Hematopoietic multipotent progenitor cell treated with erythropoietin and hydrocortisone succinate and interleukin-3 and kit ligand, for 4 days (in vitro differentiated cells): ENCODE results near the gene GATA2.

ENCODE experiments used
- DNase-seq: peaks from one replicate; pipeline ENCODE4 v3.0.0-alpha.2; 2015

The GATA2 gene

DNA sequence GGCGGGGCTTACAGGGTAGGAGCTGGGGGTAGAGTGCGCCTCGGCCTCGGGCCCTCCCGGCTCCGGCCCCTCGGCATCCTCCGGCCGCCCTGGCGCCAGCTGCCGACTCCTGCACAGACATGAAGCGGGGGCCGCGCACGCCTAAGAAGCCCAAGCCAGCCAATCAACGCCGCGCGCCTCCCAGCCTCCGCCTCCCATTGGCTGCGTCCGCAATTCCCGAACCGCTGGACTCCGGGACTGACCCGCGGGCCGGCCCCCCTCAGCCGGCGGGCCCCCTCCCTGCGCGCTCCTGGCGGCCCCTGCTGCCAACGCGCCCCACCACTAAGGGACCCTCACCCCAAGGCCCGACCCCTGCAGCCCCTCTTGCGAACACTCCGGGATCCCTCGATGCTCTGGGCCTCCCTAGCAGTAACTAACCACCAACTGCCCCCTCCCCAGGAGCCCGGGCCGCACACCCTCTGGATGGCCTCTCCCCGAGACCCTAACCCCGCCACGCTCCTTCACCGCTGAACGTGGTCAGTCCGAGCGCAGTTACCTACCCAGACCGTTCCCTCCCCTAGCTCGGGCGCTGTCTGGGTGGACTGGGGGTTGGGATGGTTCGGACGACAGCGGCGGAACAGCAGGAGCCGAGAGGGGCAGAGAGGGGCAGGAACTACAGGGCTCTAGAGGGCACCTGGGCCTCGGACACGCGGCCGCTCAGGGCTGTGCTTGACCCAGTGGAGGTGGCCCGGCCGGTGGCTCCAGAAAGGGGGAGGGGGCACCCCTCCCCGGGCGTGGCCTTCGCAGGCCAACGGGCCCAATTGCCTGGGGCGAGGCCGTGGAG is 5.0 kb downstream of the GATA2 start:
- peak; percentile 94 for DNase-seq

DNA sequence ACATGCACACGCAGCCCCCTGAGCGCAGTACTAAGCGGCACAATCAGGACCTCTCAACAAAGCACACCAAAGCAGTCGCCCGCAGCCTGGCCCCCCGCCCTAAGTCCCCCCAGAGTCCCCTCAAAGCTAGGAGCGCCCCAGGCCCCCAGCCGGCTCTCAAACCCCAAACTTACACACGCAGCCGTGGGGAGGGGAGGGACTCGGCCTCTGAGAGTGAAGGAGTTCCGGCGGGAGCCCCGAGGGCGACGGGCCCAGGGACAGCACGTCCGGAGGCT is 5.5 kb downstream of the GATA2 start:
- no peak for DNase-seq

DNA sequence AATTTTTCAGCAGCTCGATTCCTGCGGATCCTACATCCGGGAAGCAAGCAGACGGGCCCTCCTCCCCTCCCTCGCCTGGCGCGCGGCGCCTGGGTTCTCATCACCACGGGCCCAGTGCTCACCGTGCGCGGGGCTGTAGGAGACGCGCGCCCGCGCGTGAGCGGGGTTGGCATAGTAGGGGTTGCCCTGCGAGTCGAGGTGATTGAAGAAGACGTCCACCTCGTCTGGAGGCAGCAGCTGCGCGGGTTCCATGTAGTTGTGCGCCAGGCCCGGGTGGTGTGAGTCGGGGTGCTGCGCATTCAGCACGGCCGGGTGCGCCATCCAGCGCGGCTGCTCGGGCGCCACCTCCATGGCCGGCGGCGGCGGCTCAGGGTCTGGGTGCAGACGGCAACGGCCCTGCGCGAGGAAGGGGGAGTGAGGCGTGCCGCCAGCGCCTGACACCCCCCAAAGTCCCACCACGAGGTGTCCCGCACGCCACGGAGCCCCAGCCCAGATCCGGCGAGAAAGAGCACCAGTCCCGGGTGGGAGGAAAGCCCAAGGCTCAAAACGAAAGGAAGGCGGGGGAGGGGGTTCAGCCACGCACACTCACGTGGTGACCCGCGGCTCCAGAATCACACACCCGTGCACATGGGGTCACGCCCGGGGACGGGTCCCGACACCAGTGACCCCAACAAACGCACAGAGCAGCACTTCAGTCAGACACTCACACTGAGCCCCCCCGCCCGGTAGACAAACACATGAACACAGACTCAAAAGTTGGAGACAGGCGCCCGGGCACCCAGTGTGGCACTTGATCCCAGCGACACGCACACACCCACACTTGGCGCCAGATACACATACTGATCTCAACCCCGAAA is 6.1 kb downstream of the GATA2 start:
- peak; percentile 80 for DNase-seq

DNA sequence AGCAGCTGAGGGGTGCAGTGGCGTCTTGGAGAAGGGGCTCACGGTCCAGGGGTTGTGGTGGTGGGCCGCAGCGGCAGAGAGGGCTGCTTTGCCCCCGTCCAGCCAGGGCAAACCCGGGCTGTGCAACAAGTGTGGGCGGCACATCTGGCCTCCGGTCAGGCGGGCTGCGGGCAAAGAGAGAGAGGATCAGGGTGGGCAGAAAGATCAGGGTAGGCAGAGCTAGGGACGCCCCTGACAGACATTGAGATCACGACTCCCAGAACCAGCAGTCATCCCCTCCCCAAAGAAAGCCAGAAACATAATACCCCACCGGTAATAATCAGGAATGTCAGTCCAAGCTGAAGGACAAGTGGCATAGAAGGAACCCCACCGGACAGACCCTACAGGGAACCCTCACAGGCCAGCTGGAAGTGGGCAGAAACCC is 6.8 kb downstream of the GATA2 start:
- DNase-seq, result peak; percentile 60

DNA sequence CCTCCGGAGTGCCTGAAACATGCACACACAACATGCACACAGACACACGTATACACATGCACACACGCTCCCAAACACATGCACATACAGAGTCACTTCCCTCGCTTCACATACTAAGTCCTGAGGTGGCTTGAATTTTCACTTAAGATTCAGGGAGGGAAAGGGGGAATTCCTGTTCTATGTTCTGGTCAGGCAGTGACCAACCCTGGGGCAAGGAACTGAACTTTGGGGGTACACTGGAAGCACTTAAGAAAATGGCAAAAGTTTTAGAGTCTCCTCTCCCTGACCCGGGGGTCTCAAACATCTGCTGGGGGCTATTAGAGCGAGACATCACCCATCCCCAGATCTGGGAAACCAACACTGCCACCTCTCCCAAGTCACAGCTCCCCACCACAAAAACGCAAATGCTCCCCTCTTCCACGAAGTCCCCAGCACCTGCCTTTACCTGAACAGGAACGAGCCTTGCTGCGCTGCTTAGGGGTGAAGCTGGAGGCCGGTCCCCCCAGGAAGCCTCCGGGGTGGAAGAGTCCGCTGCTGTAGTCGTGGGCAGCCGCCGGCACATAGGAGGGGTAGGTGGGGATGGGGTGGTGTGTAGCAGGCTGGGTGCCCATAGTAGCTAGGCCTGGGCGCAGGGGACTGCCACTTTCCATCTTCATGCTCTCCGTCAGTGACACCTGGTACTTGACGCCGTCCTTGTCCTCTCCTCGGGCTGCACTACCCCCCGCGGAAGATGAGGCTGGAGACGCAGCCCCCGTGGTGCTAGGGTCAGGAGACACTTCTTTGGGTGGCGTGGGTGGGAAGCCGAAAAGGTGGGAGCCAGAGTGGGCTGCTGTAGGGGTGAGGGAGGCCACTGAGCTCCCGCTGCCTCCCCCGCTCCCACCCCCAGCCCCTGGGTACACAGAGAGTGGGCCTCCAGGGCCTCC is 7.5 kb downstream of the GATA2 start:
- DNase-seq, result peak; percentile 50

DNA sequence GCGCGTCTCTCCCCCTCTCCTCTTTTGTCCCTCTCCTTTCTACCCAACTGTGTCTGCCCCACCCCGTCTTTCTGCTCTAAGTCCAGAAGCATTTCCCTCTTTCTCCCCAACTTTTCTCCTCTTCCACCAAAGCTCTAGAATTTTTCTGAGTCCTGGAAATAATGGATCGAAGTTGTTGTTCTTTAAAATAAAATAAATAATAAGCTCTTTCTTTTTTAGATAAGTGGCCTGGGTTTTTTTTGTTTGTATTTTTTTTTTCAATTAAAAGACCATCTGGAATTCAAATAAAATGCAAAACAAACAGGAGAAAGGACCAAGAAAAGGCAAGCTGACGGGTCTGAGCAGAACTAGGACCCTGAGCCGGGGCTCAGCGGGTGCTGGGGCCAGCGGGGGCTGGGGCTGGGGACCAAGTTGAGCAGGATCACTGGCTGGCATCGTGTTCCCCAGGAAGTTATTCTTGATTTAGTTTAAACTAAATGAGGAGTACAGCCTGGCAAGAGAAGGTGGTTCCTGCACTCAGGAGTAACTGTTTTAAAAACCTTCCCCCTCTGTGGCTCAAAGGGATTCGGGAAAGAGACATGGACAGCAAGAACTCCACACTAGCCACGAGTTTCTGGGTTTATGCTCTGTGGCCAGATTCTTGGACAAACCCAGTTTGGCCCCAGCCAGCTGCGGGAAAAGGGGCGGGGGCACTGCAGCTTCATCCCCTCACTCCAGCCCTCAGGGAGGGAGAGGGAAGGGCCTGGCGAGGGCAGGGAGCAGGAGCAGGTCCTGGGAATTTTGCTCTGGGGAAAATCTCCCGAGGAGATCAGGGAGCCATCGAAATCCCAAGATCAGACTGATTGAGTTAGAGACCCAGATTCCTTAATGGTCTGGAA is 8.4 kb downstream of the GATA2 start:
- DNase-seq, result peak; percentile 46

DNA sequence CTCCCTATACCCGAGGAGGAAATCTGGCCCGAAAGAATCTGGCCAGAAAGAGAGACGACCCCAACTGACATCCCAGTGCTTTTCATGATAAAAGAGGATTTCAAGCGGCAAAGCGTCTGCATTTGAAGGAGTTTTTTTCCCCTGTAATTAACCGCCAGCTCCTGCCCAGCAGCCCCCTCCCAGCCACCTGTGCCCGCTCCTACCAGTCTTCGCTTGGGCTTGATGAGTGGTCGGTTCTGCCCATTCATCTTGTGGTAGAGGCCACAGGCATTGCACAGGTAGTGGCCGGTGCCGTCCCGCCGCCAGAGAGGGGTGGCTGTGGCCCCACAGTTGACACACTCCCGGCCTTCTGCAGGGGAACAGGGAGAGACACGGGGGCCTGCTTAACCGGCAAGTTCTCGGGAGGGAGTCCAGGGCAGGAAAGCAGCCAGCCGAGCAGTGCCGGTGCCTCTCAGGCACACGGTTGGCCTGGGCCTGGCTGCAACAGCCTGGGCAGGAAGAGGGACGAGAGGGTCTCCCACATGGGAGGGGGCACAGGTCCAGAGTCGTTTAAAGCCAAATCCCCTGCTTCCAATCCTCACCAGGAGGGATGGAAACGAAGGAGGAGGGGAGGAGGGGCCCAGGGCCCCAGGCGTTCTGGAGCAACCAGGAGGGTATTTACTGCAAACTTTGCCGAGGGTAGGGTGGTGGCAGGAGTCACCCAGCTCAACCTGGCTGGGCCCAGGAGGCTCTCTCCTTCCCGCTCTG is 9.2 kb downstream of the GATA2 start:
- peak; percentile 62 for DNase-seq

DNA sequence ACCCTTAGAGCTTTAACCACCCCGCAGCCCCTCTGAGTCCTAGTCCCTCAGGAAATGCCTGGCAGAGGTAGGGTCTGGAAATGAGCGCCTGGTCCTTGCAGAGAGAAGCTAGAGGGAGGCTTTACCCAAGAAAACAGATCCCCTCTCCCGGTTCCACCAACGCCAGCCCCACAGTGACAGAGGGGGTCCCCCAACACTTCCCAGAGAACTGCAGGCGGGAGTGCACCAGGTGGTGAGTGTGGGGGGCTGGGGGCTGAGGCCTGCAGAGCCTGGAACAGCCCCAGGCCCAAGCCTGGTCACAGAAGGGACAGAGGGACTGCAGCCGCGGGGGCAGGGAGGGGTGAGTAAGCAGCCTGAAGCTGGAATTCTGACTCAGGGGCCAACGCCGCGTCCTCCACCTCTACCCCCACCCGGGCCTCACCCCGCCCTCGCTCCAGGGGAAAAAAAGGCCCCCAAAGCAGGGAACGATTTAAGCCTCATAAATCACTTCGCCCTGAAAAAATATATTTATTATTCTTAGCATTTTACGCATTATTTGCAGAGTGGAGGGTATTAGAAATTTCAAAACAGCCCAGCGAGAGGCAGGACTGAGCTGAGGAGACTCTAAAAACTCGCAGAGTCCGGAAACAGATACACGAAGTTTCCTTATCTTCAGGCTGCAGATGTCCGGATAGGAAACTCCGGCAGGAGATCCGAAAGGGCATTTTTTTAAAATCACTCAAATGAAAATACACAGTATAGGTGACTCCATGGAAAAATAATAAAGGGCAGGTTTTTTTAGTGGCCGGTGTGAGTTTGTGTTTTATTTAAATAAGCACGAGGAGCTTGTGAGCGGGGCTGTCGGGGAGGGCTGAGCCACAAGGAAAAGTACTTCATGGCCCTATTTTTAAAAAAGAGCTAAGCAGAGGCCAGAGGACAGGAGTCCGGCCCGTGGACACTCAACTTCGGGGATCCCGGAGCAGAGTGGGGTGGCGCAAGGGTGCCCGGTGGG is 10.0 kb downstream of the GATA2 start:
- peak; percentile 99 for DNase-seq

DNA sequence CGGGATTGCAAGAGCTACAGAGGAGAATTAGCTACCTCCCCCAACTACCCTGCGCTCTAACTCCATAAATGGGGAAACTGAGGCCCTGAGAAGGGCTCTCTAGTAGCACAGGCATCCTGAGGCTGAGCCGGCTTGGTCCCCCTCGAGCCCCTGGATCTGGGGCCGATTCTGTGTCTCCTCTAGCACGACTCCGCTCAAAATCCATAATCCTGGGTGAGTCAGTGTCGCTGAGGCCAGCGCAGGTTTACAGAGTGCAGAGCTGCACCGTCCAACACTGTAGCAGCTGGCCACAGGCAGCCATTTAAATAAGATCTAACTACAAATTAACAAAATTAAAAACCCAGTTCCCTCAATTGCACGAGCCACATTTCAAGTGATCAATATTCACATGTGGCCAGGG is 10.8 kb downstream of the GATA2 start:
- DNase-seq, result peak; percentile 26

DNA sequence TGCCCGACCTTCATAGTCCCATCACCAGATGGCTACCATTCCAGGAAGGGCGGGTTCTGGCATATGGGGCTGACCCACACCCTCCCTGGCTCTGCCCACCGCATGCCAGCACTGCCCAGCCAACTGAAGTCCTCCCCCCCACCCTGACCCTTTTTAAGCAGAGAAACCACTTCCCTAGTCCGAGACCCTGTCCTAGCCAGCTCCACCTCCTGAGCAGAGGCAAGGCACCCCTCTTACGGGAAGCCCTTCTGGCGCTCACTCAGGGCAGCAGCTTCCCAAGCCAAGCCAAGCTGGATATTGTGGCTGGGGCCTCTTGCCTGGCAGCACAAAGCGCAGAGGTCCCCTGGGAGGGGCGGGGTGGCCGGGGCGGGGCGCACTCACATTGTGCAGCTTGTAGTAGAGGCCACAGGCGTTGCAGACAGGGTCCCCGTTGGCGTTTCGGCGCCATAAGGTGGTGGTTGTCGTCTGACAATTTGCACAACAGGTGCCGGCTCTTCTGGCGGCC is 11.5 kb downstream of the GATA2 start:
- peak; percentile 57 for DNase-seq

DNA sequence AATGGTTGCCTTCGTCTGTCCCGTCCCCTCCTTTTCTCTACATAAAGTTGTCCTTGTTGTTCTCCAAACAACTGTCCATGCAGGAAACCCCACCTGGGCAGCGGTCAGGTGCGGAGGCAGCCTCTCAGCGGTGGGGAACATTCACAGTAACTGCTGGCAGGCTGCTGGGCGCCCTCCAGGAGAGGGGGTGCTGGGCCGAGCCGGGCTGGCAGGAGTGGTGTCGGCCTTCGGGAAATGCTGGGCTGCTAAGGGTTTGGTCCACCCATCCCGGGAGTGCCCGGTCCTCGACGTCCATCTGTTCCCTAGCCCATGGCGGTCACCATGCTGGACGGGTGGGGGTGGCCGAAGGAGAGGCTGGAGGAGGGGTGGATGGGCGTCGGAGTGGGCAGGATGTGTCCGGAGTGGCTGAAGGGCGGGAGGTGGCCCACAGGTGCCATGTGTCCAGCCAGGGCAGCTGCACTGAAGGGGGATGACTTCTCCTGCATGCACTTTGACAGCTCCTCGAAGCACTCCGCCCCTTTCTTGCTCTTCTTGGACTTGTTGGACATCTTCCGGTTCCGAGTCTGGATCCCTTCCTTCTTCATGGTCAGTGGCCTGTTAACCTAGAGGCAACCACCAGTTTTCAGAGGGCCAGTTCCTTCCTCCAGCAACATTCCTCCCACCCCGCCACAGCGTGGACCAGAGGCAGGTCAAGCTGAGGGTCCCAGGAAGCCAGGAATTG is 12.1 kb downstream of the GATA2 start:
- peak; percentile 23 for DNase-seq

DNA sequence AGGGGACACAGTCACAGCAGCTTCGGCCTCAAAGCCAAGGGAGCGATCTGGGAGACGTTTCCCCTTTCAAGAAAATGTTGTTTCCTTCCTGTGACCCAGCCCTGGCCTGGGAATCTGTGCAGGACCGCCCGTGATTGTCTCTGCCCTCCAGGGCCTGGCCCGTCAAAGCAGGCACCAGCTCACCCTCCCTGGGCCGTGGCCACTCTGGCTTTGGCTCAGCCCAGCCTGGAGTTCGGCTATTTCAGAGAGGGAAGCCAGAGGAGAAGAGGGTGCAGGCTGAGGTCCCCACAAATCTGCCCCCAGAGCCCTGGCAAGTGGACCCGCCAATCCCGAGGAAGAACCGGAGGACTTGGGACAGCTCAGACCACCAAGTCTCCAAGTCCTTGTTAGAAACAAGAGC is 12.7 kb downstream of the GATA2 start:
- DNase-seq, result peak; percentile 28

DNA sequence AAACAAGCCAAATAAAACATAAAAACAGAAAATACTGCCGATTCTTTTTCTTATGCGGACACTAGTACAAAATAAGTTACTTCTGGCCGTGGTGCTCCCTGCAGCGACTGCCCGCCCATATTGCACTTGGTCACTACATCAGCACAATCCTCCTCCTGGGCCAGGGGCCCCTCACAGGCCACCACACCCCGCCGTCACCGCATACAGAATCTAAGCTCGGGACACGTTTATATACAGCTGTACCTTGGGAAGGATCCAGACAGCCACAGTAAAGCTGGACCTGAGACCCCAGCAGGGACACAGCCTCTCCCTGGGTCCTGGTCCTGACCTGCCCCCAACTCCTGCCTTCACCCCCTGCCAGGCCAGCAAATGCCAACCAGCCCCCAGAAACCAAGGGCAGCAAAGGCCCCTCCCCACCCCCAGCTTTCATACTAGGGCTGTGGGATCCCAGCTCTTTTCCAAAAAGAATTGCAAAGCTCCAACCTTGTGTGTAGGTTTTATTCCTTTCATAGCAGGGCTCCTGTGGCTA is 13.4 kb downstream of the GATA2 start:
- peak; percentile 38 for DNase-seq

DNA sequence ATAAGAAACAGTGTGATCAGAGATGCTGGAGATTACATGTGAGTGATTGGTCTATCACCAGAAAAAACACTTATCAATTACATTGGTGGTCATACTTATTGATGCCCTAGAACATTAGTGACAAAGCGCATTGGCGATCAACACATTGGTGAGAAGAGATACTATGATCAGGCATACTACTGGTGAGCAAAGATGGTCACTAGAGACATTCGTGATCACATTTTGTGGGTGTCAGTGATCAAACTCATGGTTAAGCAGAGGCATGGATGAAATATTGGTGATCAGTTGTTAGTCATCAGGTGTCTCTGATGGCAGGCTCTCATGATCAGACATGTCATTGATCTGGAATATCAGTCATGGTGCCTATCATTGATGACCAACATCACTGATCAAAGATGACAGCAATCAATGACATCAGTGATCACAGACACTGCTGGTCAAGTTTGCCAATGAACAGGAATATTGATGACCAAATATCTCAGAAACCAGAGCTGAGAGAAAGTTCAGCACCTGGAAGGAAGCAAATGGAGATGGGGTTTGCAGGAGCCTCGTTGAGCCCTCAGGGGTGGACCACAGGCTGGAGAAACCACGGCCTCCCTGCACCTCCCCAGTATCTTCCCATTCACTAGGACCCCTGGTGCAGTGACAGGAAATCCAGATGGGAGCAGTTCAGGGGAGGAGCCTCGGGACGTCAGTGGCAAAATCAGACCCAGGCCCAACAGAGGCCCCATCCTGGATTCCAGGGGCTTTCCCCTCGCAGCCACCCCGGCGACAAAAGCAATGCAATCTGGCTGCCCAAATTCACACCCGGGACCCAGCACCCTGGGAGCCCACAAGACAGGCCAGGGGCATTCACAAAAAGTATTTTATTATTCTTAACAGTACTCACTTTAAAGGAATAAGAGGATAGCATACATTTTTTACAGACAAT is 14.2 kb downstream of the GATA2 start:
- DNase-seq, result peak; percentile 44

DNA sequence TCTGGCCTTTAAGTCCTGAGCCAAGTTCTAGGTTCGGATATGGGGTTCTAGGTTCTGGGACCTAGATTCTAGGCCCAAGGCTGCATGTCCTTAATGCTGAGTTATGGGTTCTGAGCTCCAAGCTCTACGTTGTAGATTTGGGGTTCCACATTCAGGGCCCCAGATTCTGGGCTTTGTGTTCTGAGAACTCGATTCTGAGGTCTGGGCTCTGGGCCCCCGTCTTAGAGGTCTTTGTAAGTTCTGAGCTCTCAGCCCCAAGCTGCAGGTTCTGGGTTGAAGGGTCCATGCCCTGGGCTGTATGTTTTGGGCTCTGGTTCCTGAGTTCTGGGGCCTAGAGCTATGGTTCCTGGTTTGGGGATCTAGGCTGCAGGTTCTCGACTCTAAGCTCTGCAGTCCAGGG is 16.3 kb downstream of the GATA2 start:
- no peak for DNase-seq

DNA sequence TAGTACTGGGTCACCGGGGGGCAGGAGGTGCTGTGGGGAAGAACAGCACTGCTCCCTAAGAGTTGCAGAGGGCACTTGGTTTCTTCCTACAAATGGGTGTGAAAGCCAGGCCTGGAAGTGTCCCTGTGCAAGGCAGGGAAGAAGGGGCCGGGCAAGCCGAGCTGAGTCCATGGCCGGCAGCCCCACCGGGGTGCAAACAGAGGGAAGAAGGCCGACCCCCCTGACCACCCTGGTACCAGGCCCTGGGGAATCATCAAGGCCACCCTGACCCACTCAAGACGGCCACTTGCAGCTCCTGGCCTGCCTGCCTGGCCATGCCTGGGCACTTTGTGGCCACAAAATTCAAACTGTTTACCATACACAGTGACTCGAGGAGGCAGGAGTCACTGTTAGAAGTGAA is 17.6 kb downstream of the GATA2 start:
- no peak for DNase-seq

DNA sequence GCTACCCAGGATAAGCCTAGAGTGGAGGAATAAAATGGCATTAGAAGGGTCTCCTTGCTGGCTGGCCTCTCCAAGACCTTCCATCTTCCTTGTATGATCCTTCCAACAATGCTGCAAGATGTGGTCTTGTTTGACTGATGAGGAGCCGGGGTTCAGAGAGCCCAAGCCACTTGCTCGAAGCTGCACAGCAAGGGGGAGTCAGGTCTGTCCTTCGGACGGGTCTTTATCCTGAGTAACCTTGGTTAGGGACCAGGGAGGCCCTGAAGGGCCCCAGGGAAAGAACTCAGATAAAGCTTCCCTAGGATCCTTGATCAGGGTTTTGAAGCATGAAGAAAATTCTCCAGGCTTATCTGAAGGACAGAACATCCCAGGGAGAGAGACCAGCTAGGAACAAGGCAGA is 19.3 kb downstream of the GATA2 start:
- no peak for DNase-seq

DNA sequence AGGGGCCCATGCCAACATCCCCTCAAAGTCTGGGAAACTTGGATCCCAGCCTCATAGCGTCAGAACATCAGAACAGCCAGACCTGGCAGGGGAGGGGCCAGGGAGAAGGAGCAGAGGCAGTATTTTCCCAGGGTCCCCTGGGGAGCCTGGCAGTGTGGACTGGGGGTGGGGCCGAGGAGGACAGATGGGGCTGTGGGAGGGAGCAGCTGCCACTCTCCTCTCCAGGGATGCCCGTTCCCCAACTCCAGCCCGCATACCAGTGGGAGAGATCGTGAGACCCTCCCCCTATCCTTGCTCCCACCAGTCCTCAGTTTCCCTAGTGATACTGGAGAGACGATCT is 19.9 kb downstream of the GATA2 start:
- no peak for DNase-seq
